DOHH2 (cell line): Measurements from ENCODE around the gene PHB1.

ENCODE experiments used
- CTCF ChIP-seq: fragments of 200-600 bp; sonication (generic); IDR thresholded peaks from one replicate; pipeline ENCODE4 v1.5.1; 2014; ENCODE audit warnings: antibody characterized with exemption, mild to moderate bottlenecking, low read depth, low read length; ENCODE audit not compliant: poor library complexity, severe bottlenecking
- EZH2phosphoT487 ChIP-seq: fragments of 200-600 bp; sonication (generic); IDR thresholded peaks from 2 replicates; pipeline ENCODE4 v1.6.1; 2017; ENCODE audit warnings: borderline replicate concordance, mild to moderate bottlenecking, antibody characterized with exemption, low read length, moderate library complexity, mixed read lengths

GRCh38 chr17:49381793-49382192 is 32.9 kb downstream of the PHB1 start:
- no peak for TF ChIP-seq CTCF
- no peak for TF ChIP-seq EZH2phosphoT487
